ENCODE measurements around the gene ENO2. TPM values are rescaled to one million over a fixed set of nuclear protein-coding genes. Genes with fewer than 3 reads are reported as not detected.
A peak's percentile ranks its signal among the peaks of the same experiment; 100 is the strongest.

Gene ENO2
- total and polyA plus RNA-seq, 2 donors (not counting 1 experiment from before 2014, with no cell fraction given) = 20.3 to 43.0 TPM

DNA sequence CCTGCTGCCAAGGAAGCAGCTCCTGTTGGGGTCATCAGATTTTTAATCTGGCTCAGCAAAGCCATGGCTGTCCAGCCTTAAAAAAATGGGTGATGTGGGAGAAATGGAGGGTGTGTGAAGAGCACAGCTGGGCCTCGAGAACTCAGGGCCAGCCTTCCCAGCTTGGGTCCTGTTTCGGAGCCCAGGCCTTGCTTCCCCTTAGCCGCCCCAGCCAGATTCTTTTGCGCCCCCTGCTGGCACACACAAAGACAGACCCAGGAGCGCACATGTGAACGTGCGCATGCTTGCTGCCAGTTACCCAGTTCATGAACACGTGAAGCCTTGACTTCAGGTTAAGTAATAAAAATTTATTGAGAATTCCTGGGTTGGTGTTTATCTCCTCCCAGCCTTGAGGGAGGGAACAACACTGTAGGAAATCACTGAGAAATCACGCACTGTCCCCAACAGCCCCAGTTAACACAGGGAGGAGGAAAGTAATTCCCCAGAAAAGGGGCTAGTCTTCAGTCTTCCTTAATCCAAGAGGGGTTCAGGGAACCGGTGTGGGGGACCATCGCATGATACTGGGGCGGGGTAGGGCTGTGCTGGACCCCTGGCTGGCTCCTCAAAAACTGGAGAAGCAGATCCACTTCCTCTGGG is 50.8 kb downstream of the ENO2 start:
- Histone ChIP-seq H4K20me1 (ENCODE audit: control insufficient read depth, extremely low read depth, insufficient read depth, low read length) (no peaks in the 10 kb centered on the region), H3K9me3 (ENCODE audit: control insufficient read depth, insufficient read depth, low read depth, low read length) (no peaks in the 10 kb centered on the region), H3K27me3 (ENCODE audit: control insufficient read depth, insufficient read depth, low read length) (no peaks in the 10 kb centered on the region), H3K4me1 (ENCODE audit: control insufficient read depth, extremely low read depth, insufficient read depth, low read length) (peaks cover 9% of the 10 kb centered on the region), H3K36me3 (ENCODE audit: control insufficient read depth, insufficient read depth, low read length) (peaks cover 24% of the 10 kb centered on the region), H2AFZ (ENCODE audit: low read length) (no peak overlapping the region), H3K79me2 (ENCODE audit: control insufficient read depth, insufficient read depth, low read length) (peaks cover 24% of the 10 kb centered on the region), H3K9ac (ENCODE audit: insufficient read depth, low read length) (no peak overlapping the region), H3K4me2 (ENCODE audit: extremely low read depth, insufficient read depth, low read length) (no peak overlapping the region), H3K27ac (ENCODE audit: insufficient read depth, low read length) (no peak overlapping the region), H3K4me3 (replicated peaks in 1 of 4; ENCODE audit: control extremely low read depth in 1 of 4, insufficient read depth in 1 of 4, low read depth in 3 of 4, low read length in 4 of 4) (no peak overlapping the region)
- TF ChIP-seq EZH2 (IDR thresholded peaks at IDR 0.05; ENCODE audit: low read length, missing control alignments) (no peak), CTCF (conservative IDR thresholded peaks at IDR 0.05 in 1 of 2, IDR thresholded peaks at IDR 0.05 in 1 of 2; ENCODE audit: low read depth in 1 of 2, low read length in 2 of 2) (peak; percentile 78 to 89)
- DNase-seq (ENCODE audit: low read depth in 2 of 2) = peak; percentile 73 to 90

DNA sequence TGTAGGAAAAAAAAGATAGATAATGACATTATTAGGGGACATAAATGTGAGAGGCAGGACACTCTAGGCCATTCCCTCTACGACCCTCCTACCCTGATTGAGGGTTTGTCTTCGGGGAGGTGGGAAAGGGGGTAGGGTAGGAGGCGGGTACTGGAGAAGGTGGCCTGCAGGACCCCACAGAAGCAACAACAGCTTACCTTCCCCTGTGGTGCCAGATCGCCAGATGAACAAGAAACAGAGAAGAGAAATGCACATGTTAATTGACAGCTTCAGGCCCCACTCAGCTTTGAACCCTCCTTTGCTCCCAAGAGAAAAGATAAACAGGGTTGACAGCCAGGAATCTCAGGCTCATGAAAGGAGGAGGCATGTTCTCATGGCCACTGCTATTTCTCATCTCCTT is 51.3 kb downstream of the ENO2 start:
- Histone ChIP-seq H4K20me1 (ENCODE audit: control insufficient read depth, extremely low read depth, insufficient read depth, low read length) (no peaks in the 10 kb centered on the region), H3K4me3 (replicated peaks in 1 of 4; ENCODE audit: control extremely low read depth in 1 of 4, insufficient read depth in 1 of 4, low read depth in 3 of 4, low read length in 4 of 4) (no peak overlapping the region), H2AFZ (ENCODE audit: low read length) (no peak overlapping the region), H3K27ac (ENCODE audit: insufficient read depth, low read length) (no peak overlapping the region), H3K9me3 (ENCODE audit: control insufficient read depth, insufficient read depth, low read depth, low read length) (no peaks in the 10 kb centered on the region), H3K36me3 (ENCODE audit: control insufficient read depth, insufficient read depth, low read length) (peaks cover 24% of the 10 kb centered on the region), H3K79me2 (ENCODE audit: control insufficient read depth, insufficient read depth, low read length) (peaks cover 26% of the 10 kb centered on the region), H3K4me2 (ENCODE audit: extremely low read depth, insufficient read depth, low read length) (no peak overlapping the region), H3K4me1 (ENCODE audit: control insufficient read depth, extremely low read depth, insufficient read depth, low read length) (peaks cover 9% of the 10 kb centered on the region), H3K27me3 (ENCODE audit: control insufficient read depth, insufficient read depth, low read length) (no peaks in the 10 kb centered on the region), H3K9ac (ENCODE audit: insufficient read depth, low read length) (no peak overlapping the region)
- DNase-seq (ENCODE audit: low read depth in 2 of 2) = no peak
- TF ChIP-seq EZH2 (IDR thresholded peaks at IDR 0.05; ENCODE audit: low read length, missing control alignments) (no peak), CTCF (conservative IDR thresholded peaks at IDR 0.05 in 1 of 2, IDR thresholded peaks at IDR 0.05 in 1 of 2; ENCODE audit: low read depth in 1 of 2, low read length in 2 of 2) (no peak)

DNA sequence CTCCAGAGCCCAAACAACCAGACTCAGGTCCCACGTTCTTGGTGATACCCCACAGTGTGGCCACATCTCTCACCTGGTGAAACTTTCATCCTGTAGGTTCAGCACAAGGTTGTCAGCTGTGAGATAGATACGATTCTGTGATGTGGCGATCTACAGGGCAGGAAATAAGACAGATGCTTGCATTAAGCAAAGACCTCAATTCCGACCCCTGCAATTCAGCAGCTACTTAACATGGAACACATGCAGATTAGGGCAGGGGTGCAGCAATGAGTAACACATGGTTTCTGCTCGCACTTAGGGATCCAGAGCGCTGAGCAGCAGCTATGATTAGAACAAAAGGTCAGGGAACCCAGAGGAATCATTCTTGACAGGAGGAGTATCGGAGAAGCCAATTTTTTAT is 52.0 kb downstream of the ENO2 start:
- H3K4me3 ChIP-seq (replicated peaks in 1 of 4; ENCODE audit: control extremely low read depth in 1 of 4, insufficient read depth in 1 of 4, low read depth in 3 of 4, low read length in 4 of 4) = no peak overlapping the region
- no peak overlapping the region for H3K4me2 ChIP-seq (ENCODE audit: extremely low read depth, insufficient read depth, low read length)
- H3K27me3 ChIP-seq (ENCODE audit: control insufficient read depth, insufficient read depth, low read length) = no peaks in the 10 kb centered on the region
- H3K79me2 ChIP-seq (ENCODE audit: control insufficient read depth, insufficient read depth, low read length) = peaks cover 31% of the 10 kb centered on the region
- peaks cover 9% of the 10 kb centered on the region for H3K4me1 ChIP-seq (ENCODE audit: control insufficient read depth, extremely low read depth, insufficient read depth, low read length)
- no peak overlapping the region for H3K9ac ChIP-seq (ENCODE audit: insufficient read depth, low read length)
- no peak for TF ChIP-seq CTCF (conservative IDR thresholded peaks at IDR 0.05 in 1 of 2, IDR thresholded peaks at IDR 0.05 in 1 of 2; ENCODE audit: low read depth in 1 of 2, low read length in 2 of 2)
- no peak overlapping the region for H2AFZ ChIP-seq (ENCODE audit: low read length)
- no peak overlapping the region for H3K27ac ChIP-seq (ENCODE audit: insufficient read depth, low read length)
- no peaks in the 10 kb centered on the region for H3K9me3 ChIP-seq (ENCODE audit: control insufficient read depth, insufficient read depth, low read depth, low read length)
- no peak for DNase-seq (ENCODE audit: low read depth in 2 of 2)
- peaks cover 24% of the 10 kb centered on the region for H3K36me3 ChIP-seq (ENCODE audit: control insufficient read depth, insufficient read depth, low read length)
- H4K20me1 ChIP-seq (ENCODE audit: control insufficient read depth, extremely low read depth, insufficient read depth, low read length) = no peaks in the 10 kb centered on the region

All from fibroblast of lung (primary cell).